Measurements from ENCODE around the gene FXYD4.
A peak's percentile ranks its signal among the peaks of the same experiment; 100 is the strongest.

Gene FXYD4

DNA sequence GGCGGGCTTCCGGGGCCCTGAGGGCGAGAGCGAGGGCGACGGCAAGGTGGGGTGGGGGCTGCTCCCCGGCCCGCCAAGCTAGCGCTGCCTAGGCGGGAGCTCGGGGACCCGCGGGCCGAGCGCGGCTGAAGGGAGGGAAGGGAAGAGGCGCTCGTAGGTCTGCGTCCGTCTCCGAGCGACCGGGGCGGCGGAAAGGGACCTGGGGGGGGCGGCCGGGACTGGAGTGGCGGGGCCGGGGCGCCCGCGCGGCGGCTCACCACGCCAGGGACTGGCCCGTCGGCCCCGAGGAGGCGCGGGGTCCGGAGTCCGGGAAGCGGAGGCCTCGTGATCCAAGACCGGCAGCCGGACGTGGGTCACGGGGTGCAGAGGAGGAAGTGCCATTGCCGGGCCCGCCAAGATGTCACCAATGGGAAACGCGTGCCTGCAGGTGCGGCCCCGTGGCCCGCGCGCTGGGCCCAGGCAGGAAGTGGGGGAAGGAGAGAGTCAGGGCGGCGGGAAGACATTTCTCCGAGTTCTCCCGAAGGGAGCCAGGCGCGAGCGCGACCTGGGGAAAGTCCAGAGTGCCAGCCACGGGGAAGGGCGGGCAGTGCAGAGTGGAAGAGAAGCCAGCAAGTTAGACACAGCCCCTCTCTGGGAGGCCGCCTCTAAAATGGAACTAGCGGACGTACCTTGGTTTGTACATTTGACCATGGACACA is 25.6 kb downstream of the FXYD4 start:
- DNase-seq: peak; percentile 83

GRCh38 chr10:43398939-43399319 is 27.5 kb downstream of the FXYD4 start:
- no peak for DNase-seq

- peak; percentile 75 for DNase-seq
These were observed 28.2 kb downstream of the FXYD4 start for GRCh38 chr10:43399320-43400310.

GRCh38 chr10:43401627-43402026 is 30.2 kb downstream of the FXYD4 start:
- DNase-seq: no peak

DNA sequence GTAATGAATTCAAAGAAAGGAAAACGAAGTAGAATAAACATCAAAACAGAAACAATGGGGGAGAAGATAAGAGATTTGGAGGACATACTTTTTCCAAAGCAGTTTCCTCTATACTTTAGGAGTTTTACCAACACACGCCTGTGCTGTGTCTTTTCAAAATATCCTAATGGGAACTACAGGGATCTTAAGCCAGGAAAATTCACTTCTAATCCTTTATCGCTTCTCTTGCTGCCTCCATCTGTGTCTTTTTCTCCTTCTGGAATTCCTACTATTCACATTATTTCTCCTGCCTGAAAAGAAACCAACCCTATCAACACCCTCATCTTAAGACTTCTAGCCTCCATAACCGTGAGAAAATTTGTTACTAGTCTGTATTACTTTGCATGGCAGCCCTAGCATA is 30.7 kb downstream of the FXYD4 start:
- no peak for DNase-seq

DNA sequence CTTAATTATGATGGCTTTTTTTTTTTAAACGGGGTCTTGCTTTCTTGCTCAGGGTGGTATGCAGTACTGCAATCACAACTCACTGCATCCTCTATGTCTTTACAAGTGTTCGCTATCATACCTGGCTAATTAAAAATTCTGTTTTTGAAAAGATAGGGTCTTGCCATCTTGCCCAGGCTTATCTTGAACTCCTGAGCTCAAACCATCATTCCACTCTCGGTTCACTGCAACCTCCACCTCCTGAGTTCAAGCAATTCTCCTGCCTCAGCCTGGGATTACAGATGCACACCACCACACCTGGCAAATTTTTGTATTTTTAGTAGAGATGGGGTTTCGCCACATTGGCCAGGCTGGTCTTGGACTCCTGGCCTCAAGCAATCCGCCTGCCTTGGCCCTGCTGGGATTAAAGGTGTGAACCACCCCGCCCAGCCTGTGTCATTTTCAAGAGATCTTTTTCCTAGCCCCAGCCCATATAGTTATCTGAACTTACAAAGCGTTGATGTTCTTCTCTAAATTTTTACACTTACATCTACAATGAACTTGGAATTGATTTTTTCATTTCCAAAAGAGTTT is 31.5 kb downstream of the FXYD4 start:
- DNase-seq: no peak

- no peak for DNase-seq
These were observed 32.7 kb downstream of the FXYD4 start for GRCh38 chr10:43403911-43404703.

DNA sequence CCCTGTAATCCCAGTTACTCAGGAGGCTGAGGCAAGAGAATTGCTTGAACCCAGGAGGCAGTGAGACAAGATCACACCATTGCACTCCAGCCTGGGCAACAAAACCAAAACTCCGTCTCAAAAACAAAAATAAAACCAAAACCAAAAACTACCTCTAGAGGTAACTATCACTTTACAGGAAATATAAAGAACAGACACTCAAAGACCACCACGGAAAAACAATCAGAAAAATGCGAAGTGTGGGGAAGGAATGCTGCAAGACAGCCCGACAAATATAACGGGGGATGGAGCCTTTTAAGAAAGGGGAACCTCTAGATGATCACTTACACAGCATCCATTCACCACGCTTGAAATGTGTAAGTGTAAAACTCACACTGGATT is 33.3 kb downstream of the FXYD4 start:
- no peak for DNase-seq

GRCh38 chr10:43407148-43407575 is 35.7 kb downstream of the FXYD4 start:
- DNase-seq: peak; percentile 56

DNA sequence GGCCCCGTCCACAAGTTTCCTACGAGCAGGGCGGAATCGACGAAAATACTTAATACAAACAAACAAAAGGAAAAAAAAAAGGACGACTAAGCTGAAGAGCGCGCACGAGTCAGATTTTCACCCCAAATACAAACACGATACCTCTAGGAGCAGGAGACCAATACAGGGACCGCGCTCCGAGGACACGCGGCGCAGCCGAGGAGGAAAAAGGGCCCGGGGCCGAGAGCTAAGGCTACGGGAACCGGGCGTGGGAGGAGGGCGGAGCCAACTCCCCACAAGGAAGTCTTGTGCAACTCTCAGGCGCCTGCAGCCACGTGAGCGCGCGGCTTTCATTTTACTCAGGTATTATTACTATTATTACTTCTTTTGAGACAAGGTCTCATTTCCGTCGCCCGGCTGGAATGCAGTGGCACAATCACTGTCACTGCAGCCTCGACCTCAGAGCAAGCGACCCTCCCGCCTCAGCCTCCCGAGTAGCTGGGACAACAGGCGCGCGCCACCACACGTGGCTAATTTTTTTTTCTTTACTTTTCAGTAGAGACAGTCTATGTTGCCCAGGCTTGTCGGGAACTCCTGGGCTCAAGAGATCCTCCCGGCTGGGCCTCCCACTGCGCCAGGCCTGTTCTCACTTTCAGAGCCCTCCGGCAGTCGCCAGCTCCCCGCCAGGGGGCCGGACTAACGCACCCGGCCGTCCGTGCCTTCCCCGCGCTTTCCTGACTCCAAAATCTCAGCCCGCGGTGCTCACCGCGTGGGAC is 36.3 kb downstream of the FXYD4 start:
- peak; percentile 92 for DNase-seq

- no peak for DNase-seq
These were observed 36.9 kb downstream of the FXYD4 start for GRCh38 chr10:43408331-43408709.

DNA sequence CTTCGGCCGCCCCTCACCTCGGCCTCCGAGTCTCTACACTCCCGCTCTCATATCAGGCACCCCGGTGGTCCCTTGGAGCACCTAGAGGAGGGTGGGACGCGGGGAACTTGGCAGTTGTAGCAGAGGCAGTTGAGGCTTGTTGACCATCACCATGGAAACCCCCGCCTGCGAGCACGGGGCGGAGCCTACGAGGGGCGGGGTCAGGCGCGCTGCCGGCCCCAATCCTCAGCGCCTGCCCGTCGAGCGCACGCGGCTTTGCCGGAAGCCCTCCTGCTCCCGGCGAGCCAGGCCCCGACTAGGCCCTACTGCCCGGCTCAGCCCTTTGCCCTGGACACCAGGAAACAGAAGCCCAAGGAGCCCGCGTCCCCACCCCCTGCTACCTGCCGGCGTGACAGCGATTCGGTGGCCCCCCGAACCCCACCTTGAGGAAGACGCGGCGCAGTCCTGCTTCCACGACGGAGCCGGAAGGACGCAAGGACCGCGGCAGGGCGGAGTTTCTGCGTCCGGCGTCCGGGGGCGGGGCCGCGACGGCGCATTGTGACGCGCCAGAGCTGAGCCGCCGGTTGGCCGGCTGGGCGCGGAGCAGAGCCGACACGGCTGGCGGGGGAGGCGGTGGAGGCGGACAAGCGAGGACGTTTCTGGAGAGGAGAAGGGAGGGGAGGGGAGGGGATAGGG is 37.4 kb downstream of the FXYD4 start, which contains the start of gene HNRNPF:
Gene HNRNPF (minus strand): TSS at position 477 of the 675 bp plus-strand sequence. CDS start 21,302 bp downstream, outside the sequence.
- DNase-seq: peak; percentile 97

GRCh38 chr10:43409385-43410109 is 38.1 kb downstream of the FXYD4 start:
- DNase-seq: peak; percentile 45

DNA sequence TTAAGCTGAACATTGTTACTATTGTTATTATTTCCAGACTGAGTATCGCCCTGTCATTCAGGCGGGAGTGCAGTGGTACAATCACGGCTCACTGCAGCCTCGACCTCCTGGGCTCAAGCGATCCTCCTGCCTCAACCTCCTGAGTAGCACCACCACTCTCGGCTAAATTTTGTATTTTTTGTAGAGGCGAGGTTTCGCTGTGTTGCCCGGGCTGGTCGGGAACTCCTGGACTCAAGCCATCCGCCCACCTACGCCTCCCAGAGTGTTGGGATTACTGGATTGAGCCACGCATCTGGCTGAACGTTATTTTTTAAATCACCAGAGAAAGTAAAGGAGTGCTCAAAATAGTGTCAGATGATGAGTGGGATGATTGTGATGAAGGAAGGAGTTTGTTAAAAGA is 38.9 kb downstream of the FXYD4 start:
- no peak for DNase-seq

GRCh38 chr10:43411536-43411935 is 40.1 kb downstream of the FXYD4 start:
- DNase-seq: no peak

DNA sequence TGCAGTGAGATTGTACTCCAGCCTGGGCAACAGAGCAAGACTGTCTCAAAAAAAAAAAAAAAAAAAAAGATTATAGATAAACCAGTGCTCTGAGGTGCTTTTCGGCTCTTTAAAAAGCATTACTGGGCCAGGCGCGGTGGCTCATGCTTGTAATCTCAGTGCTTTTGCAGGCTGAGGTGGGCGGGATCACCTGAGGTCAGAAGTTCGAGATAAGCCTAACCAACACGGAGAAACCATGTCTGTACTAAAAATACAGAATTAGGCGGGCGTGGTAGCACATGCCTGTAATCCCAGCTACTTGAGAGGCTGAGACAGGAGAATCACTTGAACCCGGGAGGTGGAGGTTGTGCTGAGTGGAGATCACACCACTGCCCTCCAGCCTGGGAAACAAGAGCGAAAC is 44.1 kb downstream of the FXYD4 start:
- DNase-seq: no peak

DNA sequence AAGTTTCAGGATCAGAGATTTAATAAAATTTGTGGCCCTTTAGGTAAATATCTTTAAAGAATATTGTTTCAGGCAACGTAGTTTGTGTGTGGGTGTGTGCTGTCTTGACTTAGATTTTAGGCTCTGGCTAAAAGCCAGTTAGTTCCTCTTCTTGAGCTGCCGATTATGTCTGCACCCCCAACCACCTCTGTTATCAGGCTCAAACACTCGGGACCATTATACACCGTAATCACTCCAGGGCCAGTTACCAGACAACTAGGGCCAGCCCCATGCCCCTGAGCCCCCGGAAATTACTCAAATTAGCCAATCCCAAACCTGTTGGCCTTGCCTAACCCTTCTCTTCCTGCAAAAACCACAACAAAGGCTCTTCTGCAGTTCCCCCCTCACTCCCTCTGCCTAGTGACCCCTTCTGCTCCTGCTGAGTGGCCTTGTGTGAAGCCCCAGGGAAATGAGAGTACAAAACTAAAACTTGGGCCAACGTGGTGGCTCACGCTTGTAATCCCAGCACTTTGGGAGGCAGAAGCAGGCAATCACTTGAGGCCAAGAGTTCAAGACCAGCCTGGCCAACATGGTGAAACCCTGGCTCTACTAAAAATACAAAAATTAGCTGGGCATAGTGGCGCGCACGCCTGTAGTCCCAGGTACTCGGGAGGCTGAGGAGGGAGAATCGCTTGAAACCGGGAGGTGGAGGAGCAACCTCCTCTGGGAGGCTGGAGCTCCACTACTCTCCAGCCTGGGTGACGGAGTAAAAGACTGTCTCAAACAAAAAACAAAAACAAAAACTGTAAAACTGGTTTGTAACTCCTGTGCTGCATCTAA is 46.7 kb downstream of the FXYD4 start:
- DNase-seq: no peak

DNA sequence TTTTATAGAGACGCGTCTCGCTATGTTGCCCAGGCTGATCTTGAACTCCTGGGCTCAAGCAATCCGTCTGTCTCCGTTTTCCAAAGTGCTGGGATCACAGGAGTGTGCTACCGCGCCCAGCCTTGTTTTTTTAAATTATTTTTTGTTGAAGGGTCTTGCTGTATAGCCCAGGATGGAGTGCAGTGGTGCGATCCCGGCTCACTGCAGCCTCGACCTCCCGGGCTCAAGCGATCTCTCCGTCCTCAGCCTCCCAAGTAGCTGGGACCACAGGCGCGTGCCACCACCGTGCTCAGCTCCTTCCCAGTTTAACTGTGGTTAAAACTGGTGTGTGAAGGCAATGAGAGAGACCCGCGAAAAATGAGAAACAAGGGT is 48.5 kb downstream of the FXYD4 start:
- DNase-seq: no peak

DNA sequence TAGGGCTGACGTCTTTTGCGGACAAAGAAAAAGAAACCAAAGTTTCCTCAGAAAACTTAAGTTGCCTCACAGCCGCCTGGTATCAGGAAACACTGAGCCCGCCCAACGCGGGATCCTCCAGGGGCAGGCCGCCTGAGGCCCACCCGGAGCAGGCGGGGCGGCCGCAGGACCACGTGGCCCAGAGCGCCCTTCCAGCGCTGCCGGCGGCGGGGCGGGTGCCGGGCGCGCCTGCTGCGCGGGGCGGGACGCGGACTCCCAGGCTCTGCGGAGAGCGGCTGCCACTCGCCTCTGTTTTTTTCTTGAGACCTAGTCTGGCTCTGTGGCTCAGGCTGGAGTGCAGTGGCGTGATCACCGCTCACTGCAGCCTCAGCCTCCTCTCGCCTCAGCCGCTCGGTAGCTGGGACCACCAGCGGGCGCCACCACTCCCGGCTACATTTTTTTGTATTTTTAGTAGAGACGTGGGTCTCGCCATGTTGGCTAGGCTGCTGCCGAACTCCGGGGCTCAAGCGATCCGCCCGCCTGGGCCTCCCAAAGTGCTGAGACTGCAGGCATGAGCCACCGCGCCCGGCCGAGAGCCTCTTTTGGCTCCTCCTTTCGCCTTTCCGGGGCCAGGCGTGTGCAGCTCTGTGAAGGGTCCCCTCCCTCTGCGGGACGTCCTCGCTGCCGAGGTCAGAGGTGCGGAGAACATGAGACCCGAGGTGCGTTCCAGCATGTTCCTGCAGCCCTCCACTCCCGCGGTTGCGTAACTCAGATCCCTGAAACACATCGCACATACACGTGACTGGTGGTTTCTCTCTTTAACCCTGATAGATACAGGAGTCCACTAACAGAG is 49.1 kb downstream of the FXYD4 start:
- DNase-seq: peak; percentile 90

Measured in fibroblast of skin of right biceps (primary cell).